Endothelial cell of umbilical vein (primary cell): ENCODE measurements around the gene THBD. TPM values are rescaled to one million over a fixed set of nuclear protein-coding genes. Genes with fewer than 3 reads are reported as not detected.

Experiments used
- BruUV-seq: library from RNA; stranded (reverse); fragments of 400-500 nt; replicated peaks from 2 replicates; lab custom pipeline; 2021; lab: Mats Ljungman, UMichigan
- CTCF ChIA-PET: fragments of 300-600, 350-600 bp; sonication (Branson Sonifier 250); formaldehyde crosslinking; loops from one replicate; lab custom pipeline; 2021; ENCODE audit warnings: antibody characterized with exemption, inconsistent platforms; lab: Charles Lee
- POLR2A ChIA-PET: fragments of 300-600, 350-600 bp; sonication (Branson Sonifier 250); formaldehyde crosslinking; loops from one replicate; lab custom pipeline; 2021; ENCODE audit warnings: antibody characterized with exemption, inconsistent platforms; lab: Charles Lee
- DNase-seq: peaks from one replicate; pipeline ENCODE4 v3.0.0-alpha.2; 2011; ENCODE audit warnings: low read depth, low spot score
- FAIRE-seq: peaks from 2 replicates; lab custom pipeline; 2011; peaks lifted over from hg19 to GRCh38; lab: Jason Lieb, UNC
- H2AFZ ChIP-seq: 2 replicates; pipeline ENCODE4 v1.6.0; 2012; ENCODE audit warnings: low read depth, low read length, control low read depth, inconsistent platforms
- H3K27ac ChIP-seq: 2 replicates; pipeline ENCODE4 v1.5.1; 2011; ENCODE audit warnings: low read depth, mild to moderate bottlenecking, control low read depth, low read length, moderate library complexity; ENCODE audit not compliant: insufficient read depth
- H3K27me3 ChIP-seq, 2 experiments: 2 replicates each; pipeline versions ENCODE4 v1.6.0 to v1.6.1; 2011; ENCODE audit warnings: low read length in 2 of 2, mixed read lengths in 1 of 2; ENCODE audit not compliant: control insufficient read depth in 2 of 2, insufficient read depth in 2 of 2
- H3K36me3 ChIP-seq, 2 experiments: 2 replicates in 1 of 2; 3 replicates in 1 of 2; pipeline ENCODE4 v1.5.1; 2011; ENCODE audit warnings: low read length in 2 of 2, mild to moderate bottlenecking in 1 of 2, moderate library complexity in 1 of 2; ENCODE audit not compliant: control insufficient read depth in 2 of 2, insufficient read depth in 2 of 2; ENCODE audit errors: extremely low read depth in 1 of 2
- H3K4me1 ChIP-seq: 3 replicates; pipeline ENCODE4 v1.5.1; 2011; ENCODE audit warnings: mild to moderate bottlenecking, low read length; ENCODE audit not compliant: control insufficient read depth, insufficient read depth; ENCODE audit errors: extremely low read depth
- H3K4me2 ChIP-seq: 2 replicates; pipeline ENCODE4 v1.6.1; 2011; ENCODE audit warnings: low read length, control low read depth, mixed read lengths; ENCODE audit not compliant: insufficient read depth
- H3K4me3 ChIP-seq, 3 experiments: fragments of 200-600 bp in 1 of 3; sonication (generic), shearing (Covaris generic) in 1 of 3; replicated peaks in 1 of 3; 2 replicates each; pipeline ENCODE4 v1.5.1; 2011 to 2016; ENCODE audit warnings: control low read depth in 3 of 3, low read length in 3 of 3, mild to moderate bottlenecking in 2 of 3, inconsistent platforms in 1 of 3, low read depth in 1 of 3, moderate library complexity in 1 of 3; ENCODE audit not compliant: insufficient read depth in 1 of 3
- H3K79me2 ChIP-seq: 2 replicates; pipeline ENCODE4 v1.6.0; 2012; ENCODE audit warnings: low read length, inconsistent platforms; ENCODE audit not compliant: control insufficient read depth, insufficient read depth
- H3K9ac ChIP-seq: replicated peaks from 2 replicates; pipeline ENCODE3; 2011; ENCODE audit warnings: low read length, control low read depth; ENCODE audit not compliant: insufficient read depth; ENCODE audit errors: extremely low read depth
- H3K9me1 ChIP-seq: replicated peaks from 3 replicates; pipeline ENCODE4 v1.6.0; 2011; ENCODE audit warnings: mild to moderate bottlenecking, low read length; ENCODE audit not compliant: control insufficient read depth, insufficient read depth; ENCODE audit errors: extremely low read depth
- H3K9me3 ChIP-seq: replicated peaks from 2 replicates; pipeline ENCODE4 v1.5.1; 2012; ENCODE audit warnings: low read length, inconsistent platforms; ENCODE audit not compliant: control insufficient read depth, insufficient read depth
- H4K20me1 ChIP-seq: replicated peaks from 2 replicates; pipeline ENCODE3; 2011; ENCODE audit warnings: mild to moderate bottlenecking, low read length; ENCODE audit not compliant: control insufficient read depth, insufficient read depth; ENCODE audit errors: extremely low read depth
- CTCF ChIP-seq, 2 donors: IDR thresholded peaks; 1 replicate in 1 of 2; 2 replicates in 1 of 2; pipeline ENCODE4 v1.5.1; 2011; ENCODE audit warnings: low read length in 2 of 2, mild to moderate bottlenecking in 2 of 2, moderate library complexity in 2 of 2, control low read depth in 1 of 2, inconsistent platforms in 1 of 2, low read depth in 1 of 2; ENCODE audit not compliant: insufficient read depth in 1 of 2; ENCODE audit errors: extremely low read depth in 1 of 2
- EZH2 ChIP-seq: IDR thresholded peaks from 2 replicates; pipeline ENCODE4 v1.6.1; 2012; ENCODE audit warnings: borderline replicate concordance, low read depth, mild to moderate bottlenecking, moderate library complexity, low read length, inconsistent platforms; ENCODE audit not compliant: severe bottlenecking
- FOS ChIP-seq: IDR thresholded peaks from 2 replicates; pipeline ENCODE4 v1.6.1; 2011; ENCODE audit warnings: mild to moderate bottlenecking, low read length, moderate library complexity, borderline replicate concordance; ENCODE audit not compliant: insufficient read depth
- GATA2 ChIP-seq: IDR thresholded peaks from 2 replicates; pipeline ENCODE4 v1.7.0; 2011; ENCODE audit warnings: low read depth, mild to moderate bottlenecking, moderate library complexity, mixed read lengths, low read length; ENCODE audit not compliant: insufficient read length, insufficient read depth
- JUN ChIP-seq: IDR thresholded peaks from 2 replicates; pipeline ENCODE4 v1.6.1; 2011; ENCODE audit warnings: borderline replicate concordance, low read depth; ENCODE audit not compliant: insufficient read length, insufficient read depth
- MAX ChIP-seq: IDR thresholded peaks from 2 replicates; pipeline ENCODE4 v1.6.1; 2011; ENCODE audit not compliant: insufficient read depth, insufficient read length
- MYC ChIP-seq: IDR thresholded peaks from one replicate; pipeline ENCODE4 v1.6.1; 2011; ENCODE audit warnings: mild to moderate bottlenecking, low read depth, low read length
- POLR2A ChIP-seq: IDR thresholded peaks from 2 replicates; pipeline ENCODE4 v1.6.1; 2012; ENCODE audit warnings: low read depth, mild to moderate bottlenecking, control low read depth, low read length
- POLR2AphosphoS5 ChIP-seq: IDR thresholded peaks from 2 replicates; pipeline ENCODE4 v1.6.1; 2012; ENCODE audit warnings: low read depth, mild to moderate bottlenecking, control low read depth, low read length, moderate library complexity; ENCODE audit not compliant: insufficient read depth
- dilution Hi-C: fragments of 300-500 bp; cut with MboI; formaldehyde crosslinking; loops from one replicate; pipeline ENCODE4 v1.15.0; 2019; ENCODE audit warnings: low sequenced_read_pairs; ENCODE audit not compliant: extremely low pct_ligation_motif_present
- intact Hi-C: fragments of 100-400 bp; cut with micrococcal nuclease; formaldehyde crosslinking; loops from one replicate; pipeline ENCODE4 v1.10.0; 2022
- polyA plus RNA-seq, 4 experiments: library from polyadenylated mRNA; depleted of rRNA in 3 of 4; stranded (reverse) in 3 of 4; unstranded in 1 of 4; fragments of >200 nt; gene quantifications; 2 replicates each; pipeline versions ENCODE4 v1.2.1 to v1.2.3, GENCODE V29; 2011 to 2012; ENCODE audit warnings: missing spikeins in 1 of 4
- total RNA-seq: library from RNA; stranded (reverse); gene quantifications from 2 replicates; pipeline ENCODE4 v1.2.3, GENCODE V29; 2021

Gene THBD
- total and polyA plus RNA-seq, 2 donors (not counting 3 experiments of a cell fraction or from before 2014, with no cell fraction given), result 17.1 to 28.0 TPM

GRCh38 chr20:23032056-23032749 lies 17.3 kb downstream of the THBD start:
- H3K27ac ChIP-seq, result no peak overlapping the region
- H3K36me3 ChIP-seq, result no peaks in the 10 kb centered on the region
- no peak overlapping the region for H3K4me2 ChIP-seq
- dilution Hi-C loops (no loop called here), intact Hi-C loops (no loop called here)
- H3K4me1 ChIP-seq, result no peaks in the 10 kb centered on the region
- ChIA-PET CTCF (interaction anchor here (1.0 kb wide), 1 partner anchor 85 kb away, joined by 3 read pairs; no protein-coding TSS in a partner anchor), POLR2A (no interaction called here)
- no peaks in the 10 kb centered on the region for H3K79me2 ChIP-seq
- H2AFZ ChIP-seq, result no peak overlapping the region
- DNase-seq (no peak), FAIRE-seq (no peak)
- H3K4me3 ChIP-seq, result no peak overlapping the region
- peaks cover 8 to 18% of the 10 kb centered on the region in 2 experiments for H3K27me3 ChIP-seq
- TF ChIP-seq GATA2, result no peak
- no peak for TF ChIP-seq FOS
- no peak for TF ChIP-seq JUN
- no peak for TF ChIP-seq CTCF (IDR thresholded peaks at IDR 0.05; ENCODE audit: extremely low read depth in 1 of 2, insufficient read depth in 1 of 2, low read depth in 1 of 2, low read length in 2 of 2)
- no peak for TF ChIP-seq MAX
- no peak for TF ChIP-seq POLR2AphosphoS5
- no peak for TF ChIP-seq MYC
- TF ChIP-seq EZH2, result no peak
- no peak for TF ChIP-seq POLR2A
- H3K9me1 ChIP-seq, result no peaks in the 10 kb centered on the region
- H3K9me3 ChIP-seq, result no peaks in the 10 kb centered on the region
- no TSS peak for BruUV-seq
- H4K20me1 ChIP-seq, result no peaks in the 10 kb centered on the region
- no peak overlapping the region for H3K9ac ChIP-seq
